Amygdala (tissue), 56 donors: Measurements from ENCODE around the gene ZNF862.
A peak's percentile ranks its signal among the peaks of the same experiment; 100 is the strongest.

Experiments
- DNase-seq, 56 donors: peaks; one replicate each; lab custom pipeline; 2025; lab: John Stamatoyannopoulos, UW

ZNF862 gene

DNA sequence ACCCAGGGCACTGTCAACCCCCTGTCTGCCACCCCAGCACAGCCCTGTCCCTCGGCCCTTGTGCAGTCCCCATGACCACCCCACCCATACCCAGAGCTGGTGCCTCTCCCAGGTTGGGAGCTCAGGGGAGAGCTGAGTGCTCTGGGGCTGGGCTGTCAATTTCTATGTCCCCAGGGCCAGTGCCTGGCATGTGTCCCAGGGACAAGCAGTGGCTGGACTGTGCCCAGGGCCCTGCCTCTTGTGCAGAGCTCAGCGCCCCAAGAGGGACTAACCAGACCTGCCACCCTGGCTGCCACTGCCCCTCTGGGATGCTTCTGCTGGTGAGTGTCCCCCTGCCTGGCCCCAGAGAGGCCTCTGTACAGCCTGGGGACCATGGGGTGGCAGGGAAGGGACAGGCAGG lies 29.0 kb upstream of the ZNF862 start:
- peak in 18 of 56 donors; percentile 7 to 59 (median 30) for DNase-seq

DNA sequence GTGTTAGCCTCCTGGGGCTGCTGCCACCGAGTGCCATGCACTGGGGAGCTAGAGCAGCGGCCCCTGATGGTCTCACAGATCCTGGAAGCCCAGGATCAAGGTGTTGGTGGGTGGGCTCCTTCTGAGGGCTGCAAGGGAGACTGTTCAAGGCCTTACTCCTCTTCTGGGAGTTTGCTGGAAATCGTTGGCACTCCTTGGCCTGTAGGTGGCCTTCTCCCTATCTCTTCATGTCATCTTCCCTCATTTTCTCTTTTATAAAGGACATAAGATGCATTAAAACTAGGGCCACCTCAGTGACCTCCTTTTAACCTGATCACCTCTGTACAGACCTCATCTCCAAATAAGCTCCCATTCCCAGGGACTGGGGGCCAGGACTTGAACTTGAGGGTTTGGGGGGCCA lies 27.0 kb upstream of the ZNF862 start:
- no peak for DNase-seq

DNA sequence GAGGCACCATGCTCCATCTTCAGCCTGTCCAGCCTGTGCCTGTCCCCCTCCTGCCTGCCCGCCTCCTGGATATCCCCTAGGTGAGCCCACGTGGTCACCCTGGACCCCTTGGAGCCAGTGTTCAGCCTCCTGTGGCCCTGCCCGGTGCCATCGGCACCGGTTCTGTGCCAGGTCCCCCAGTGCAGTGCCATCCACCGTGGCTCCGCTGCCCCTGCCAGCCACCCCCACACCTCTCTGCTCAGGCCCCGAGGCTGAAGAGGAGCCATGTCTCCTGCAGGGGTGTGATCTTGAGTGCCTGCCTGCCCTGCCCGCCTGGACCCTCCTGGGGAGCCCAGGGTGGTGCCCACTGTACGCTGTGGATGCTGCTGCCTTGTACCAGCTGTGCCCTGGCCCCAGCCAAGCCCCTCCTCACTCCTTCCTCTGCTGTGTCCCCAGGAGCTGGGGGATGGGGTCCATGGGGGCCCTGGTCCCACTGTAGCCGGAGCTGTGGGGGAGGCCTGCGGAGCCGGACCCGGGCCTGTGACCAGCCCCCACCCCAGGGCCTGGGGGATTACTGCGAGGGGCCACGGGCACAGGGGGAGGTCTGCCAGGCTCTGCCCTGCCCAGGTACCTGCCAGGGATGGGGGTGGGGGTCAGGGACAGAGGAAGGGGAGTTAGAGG lies 26.2 kb upstream of the ZNF862 start:
- no peak for DNase-seq

DNA sequence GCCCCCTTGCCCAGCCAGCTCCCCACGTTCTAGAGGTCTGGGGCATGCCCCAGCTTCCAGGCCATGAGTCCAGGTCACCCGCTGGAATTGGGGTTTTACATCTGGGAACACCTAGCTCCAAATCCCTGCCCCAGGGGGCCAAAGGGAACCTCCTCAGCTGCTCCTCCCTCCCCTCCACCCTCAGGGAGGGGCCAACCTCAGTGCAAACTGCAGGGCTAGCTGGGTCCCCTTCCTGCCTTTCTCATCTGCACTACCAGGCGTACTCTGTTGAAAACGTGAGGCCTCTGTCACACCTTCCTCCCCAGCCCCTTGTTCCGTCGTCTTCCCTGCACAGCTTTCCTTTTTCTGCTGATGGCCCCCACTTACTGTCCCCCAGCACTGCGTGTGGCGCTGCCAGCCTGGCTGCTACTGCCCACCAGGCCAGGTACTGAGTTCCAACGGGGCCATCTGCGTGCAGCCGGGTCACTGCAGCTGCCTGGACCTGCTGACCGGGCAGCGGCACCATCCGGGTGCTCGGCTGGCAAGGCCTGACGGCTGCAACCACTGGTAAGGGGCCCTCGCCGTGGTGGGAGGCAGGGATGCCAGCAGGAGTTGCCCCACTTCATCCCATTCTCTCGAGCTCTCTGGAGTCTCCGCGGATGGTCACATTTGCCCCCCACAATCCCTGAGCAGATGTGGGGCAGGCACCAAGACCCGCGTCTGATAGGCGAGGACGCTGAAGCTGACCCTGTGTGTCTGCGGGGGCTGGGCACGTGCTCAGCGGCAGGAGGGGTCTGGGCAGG lies 24.7 kb upstream of the ZNF862 start:
- DNase-seq: no peak

DNA sequence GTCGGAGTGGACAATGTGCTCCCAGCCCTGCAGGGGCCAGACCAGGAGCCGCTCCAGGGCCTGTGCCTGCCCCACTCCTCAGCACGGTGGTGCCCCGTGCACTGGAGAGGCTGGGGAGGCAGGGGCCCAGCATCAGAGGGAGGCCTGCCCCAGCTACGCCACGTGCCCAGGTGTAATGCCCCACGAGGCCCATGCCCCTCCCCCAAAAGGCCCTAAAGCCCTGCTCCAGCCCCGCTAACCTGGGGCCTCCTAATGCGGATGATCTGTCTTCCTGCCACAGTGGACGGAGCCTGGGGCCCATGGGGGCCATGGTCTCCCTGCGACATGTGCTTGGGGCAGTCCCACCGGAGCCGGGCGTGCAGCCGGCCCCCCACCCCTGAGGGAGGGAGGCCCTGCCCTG lies 23.7 kb upstream of the ZNF862 start:
- no peak for DNase-seq

DNA sequence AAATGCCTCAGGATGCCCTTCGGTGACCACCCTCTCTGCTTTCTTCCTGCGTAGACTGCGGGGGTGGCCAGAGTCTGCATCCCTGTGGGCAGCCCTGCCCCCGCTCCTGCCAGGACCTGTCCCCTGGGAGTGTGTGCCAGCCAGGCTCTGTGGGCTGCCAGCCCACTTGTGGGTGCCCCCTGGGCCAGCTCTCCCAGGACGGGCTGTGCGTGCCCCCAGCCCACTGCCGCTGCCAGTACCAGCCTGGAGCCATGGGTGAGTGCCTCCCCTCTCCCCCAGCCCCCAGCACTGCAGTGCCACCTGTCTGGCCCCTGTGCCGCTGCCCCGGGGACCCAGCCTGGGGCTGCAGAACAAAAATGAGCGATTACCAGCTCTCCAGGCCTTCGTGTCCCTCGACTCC lies 23.1 kb upstream of the ZNF862 start:
- no peak for DNase-seq

DNA sequence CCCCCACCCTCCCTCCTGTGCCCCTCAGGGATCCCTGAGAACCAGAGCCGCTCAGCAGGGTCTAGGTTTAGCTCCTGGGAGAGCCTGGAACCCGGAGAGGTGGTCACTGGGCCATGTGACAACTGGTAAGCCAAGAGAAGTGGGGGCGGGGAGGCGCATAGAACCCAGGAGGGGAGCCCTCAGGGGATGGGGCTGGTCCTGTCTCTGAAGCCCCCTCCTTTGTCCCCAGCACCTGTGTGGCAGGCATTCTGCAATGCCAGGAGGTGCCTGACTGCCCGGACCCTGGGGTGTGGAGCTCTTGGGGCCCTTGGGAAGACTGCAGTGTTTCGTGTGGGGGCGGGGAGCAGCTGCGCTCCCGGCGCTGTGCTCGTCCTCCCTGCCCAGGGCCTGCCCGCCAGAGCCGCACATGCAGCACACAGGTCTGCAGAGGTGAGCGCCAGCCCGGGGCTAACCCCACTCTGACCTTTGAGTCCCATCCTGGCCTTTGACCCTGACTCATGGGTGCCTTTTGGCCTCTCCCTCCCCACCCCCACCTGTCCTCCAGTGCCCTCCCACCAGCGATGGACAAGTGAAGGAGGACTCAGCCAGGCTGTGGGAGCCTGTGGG lies 22.4 kb upstream of the ZNF862 start:
- no peak for DNase-seq

DNA sequence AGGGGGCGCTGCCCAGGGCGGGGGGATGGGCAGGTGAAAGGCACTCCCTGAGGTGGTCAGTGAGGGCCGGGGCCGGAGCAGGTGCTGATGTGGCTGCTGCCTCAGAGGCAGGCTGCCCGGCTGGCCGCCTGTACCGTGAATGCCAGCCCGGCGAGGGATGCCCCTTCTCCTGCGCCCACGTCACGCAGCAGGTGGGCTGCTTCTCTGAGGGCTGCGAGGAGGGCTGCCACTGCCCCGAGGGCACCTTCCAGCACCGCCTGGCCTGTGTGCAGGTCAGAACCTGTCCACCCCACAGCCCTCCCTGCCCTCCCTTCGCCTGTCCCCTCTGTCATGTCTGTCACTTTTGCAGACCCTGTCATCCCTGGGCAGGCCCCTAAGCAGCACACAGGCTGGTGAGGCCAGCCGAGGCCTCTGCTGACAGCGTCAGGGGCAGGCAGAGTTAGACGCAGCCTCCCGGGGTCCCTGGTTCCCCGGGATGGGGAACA lies 21.9 kb upstream of the ZNF862 start:
- DNase-seq: no peak

DNA sequence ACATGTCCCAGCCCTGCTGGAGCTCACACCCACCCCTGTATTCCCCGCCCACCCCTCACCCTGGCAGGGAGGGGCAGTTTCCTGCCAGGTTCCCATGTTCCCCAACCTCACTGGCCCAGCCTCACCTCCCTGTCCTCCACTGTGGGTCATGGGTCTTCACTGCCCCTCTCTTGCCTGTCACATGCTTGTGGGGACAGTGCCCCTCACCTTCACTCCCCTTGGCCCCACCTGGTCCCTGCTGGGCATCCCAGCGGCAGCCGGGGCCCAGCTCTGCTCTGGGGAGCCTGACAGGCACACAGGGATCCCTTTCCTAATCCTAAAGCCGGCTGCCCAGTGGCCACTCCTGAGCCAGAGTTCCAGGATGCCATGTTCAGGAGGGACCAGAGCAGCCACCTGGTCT lies 21.4 kb upstream of the ZNF862 start:
- DNase-seq: no peak

DNA sequence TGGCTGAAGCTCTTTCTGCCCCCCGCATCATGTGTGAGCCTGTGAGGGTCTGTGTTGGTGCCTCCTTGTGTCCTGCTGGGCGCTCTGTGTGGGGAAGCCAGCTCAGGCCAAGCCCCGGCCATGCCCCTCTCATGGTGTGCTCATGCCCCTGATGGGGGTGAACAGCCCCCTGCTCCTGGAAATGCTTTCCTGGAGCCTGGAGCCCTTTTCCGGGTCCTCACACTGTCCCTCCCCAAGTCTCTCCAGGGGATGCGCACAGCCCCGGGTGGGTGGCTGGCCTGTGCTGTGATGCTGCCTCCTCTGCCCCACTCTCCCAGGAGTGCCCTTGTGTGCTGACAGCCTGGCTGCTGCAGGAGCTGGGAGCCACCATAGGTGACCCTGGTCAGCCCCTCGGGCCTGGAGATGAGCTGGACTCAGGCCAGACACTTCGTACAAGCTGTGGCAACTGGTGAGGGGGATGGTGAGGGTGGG lies 20.8 kb upstream of the ZNF862 start:
- DNase-seq: no peak

DNA sequence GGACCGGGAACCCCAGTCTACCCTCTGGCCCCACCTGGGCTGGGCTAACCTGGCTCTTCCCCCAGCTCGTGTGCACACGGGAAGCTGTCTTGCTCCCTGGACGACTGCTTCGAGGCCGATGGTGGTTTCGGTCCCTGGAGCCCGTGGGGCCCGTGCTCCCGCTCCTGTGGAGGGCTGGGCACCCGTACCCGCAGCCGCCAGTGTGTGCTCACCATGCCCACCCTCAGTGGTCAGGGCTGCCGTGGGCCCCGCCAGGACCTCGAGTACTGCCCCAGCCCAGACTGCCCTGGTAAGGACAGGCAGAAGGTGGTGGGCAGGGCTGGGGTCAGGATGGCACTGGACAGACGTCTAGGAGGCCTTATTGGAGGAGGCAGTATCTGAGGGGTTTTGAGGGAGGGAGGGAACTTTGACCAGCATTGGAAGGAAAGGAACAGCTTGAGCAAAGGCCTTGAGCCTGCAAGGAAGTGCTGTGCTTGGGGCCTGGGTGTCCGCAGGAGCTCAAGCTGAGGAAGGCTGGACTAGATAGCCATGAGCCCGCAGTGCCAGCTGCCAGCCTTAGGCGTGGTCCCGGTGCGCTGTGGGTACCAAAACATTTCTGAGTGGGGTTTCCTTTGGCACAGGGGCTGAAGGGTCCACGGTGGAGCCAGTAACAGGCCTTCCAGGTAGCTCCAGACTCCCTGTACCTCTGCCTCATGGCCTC lies 20.2 kb upstream of the ZNF862 start:
- DNase-seq: no peak

DNA sequence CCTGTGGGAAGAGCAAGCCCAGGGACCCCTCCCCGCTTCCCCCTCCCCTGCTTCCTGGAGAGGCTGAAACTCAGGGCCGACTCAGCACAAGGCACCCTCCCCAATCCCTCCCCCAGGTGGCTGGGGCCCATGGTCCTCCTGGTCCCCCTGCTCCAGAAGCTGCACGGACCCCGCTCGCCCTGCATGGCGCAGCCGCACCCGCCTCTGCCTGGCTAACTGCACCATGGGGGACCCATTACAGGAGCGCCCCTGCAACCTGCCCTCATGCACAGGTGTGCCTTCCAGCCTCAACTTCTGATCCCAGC lies 19.7 kb upstream of the ZNF862 start:
- no peak for DNase-seq

DNA sequence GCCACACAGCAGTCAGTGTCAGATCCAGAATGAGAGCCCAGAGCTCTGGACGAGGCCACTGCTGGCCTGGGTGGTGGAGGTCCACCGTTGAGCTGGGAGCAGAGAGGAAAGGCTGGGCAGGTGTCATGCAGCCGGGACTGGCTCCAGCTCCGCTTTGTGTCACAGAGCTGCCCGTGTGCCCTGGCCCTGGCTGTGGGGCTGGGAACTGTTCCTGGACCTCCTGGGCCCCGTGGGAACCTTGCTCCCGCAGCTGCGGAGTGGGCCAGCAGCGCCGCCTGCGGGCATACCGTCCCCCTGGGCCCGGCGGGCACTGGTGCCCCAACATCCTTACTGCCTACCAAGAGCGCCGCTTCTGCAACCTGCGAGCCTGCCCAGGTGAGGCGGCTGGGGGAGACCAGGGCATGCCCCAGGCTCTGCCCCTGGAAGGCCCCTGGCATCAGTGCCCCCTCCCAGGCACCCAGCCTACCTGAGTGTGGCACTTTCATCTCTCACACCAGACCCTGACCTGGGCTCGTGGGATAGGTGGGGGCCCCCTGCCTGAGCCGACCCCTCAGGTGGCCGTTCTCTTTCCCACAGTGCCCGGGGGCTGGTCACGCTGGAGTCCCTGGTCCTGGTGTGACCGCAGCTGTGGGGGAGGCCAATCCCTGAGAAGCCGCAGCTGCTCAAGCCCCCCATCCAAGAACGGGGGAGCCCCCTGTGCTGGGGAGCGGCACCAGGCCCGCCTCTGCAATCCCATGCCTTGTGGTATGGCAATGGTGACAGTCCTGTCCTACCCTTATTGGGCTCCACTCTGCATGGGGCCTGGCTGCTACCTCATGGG lies 18.8 kb upstream of the ZNF862 start:
- DNase-seq: peak in 11 of 56 donors; percentile 12 to 69 (median 25)

DNA sequence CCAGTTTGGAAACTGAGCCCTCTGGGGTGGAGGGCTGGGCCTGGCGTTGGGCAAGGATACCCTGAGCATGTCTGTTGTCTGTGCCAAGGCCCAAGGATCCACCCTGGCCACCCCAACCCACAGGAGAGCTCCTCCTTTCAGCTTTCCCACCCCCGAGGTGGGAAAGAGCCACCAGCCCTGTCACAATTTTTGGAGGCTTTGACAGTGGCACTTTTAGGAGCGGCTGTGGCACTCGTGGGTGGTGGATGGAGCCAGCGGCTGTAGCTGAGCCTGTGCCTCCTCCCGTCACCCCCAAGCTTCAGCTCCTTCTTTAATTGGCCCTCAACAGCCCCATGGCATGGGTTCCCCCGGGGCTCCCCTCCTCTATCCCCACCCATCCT lies 18.2 kb upstream of the ZNF862 start:
- no peak for DNase-seq

DNA sequence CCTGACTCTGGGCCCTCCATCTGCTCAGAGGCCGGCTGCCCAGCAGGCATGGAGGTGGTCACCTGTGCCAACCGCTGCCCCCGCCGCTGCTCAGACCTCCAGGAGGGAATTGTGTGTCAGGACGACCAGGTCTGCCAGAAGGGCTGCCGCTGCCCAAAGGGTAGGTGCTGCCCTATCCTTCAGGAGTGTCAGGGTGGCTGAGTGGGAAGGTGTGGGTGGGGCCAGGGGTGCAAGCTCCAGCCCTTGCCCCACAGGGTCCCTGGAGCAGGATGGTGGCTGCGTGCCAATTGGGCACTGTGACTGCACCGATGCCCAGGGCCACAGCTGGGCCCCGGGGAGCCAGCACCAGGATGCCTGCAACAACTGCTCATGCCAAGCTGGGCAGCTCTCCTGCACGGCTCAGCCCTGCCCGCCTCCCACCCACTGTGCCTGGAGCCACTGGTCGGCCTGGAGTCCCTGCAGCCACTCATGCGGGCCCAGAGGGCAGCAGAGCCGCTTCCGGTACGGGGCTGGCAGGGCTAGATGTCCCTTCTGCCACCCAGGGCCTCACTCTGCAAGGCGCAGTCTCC lies 17.5 kb upstream of the ZNF862 start:
- peak in 3 of 56 donors; percentile 9 to 23 (median 21) for DNase-seq

DNA sequence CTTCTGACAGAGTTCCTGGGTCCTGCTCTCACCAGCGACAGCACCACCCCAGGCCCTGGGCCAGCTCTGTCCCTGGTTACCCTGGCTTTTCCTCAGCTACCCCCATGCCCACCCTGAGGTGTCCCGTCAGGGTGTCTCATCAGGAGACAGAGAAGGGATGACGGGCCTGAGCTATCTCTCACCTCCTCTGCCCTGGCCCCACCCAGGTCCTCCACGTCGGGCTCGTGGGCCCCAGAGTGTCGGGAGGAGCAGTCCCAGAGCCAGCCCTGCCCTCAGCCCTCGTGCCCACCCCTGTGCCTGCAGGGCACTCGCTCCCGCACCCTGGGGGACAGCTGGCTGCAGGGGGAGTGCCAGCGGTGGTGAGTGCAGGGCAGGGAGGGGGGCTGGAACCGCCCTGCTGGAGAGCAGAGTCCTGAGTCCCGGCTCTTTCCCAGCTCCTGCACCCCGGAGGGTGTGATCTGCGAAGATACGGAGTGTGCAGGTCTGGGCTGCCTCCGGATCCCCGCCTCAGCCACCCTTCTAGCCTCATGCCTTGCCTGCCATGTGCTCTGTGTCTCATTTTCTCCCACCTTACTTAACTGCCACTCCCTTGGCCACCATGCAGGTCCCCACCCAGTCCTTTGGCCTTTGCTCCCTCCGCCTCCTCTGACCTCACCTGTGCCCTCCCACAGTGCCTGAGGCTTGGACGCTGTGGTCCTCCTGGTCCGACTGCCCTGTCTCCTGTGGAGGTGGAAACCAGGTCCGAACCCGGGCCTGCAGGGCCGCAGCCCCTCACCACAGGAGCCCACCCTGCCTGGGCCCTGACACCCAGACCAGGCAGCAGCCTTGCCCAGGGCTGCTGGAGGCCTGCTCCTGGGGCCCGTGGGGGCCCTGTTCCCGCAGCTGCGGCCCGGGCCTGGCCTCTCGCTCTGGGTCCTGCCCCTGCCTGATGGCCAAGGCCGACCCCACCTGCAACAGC lies 16.7 kb upstream of the ZNF862 start:
- DNase-seq: no peak

DNA sequence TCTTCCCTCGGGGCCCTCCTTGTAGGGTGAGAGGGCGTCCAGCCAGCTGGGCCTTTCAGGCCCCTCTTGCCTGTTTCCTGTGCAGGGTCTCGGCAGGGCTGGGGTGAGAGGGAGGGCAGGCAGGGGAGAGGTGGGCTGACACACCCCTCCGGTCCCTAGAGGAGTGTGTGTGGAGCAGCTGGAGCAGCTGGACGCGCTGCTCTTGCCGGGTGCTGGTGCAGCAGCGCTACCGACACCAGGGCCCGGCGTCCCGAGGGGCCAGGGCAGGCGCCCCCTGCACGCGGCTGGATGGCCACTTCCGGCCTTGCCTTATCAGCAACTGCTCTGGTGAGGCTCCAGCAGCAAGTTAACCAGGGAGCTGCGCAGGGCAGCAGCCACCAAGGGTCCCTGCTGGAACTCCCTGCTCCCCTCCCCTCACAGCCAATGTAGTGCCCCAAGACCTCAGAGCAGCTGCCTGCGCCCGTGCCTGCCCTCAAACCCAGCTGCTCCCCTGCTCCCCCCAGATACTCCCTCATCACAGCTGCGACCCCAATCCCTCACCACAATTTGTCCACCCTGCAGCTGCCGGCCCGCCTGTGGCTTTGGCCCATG lies 15.7 kb upstream of the ZNF862 start:
- no peak for DNase-seq

DNA sequence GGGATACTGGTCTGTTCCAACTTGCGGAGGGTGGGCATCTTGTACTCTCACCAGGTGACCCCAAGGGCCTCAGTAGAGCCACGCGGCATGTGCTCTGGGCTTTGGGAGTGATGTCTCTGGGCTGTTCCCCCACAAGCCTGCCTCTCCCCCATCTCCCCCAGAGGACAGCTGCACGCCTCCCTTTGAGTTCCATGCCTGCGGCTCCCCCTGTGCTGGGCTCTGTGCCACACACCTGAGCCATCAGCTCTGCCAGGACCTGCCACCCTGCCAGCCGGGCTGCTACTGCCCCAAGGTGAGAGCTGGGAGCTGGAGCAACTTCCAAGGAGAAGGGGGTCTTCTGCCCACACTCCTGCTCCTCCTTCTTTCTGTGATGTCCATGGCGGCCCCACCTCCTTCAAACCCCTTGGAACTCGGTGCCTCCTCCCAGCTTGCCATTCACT lies 15.0 kb upstream of the ZNF862 start:
- no peak for DNase-seq
